ENCODE results near the gene ZHX3.

Gene ZHX3

GRCh38 chr20:41173791-41174341 is 143.7 kb downstream of the ZHX3 start:
- no peak for DNase-seq

DNA sequence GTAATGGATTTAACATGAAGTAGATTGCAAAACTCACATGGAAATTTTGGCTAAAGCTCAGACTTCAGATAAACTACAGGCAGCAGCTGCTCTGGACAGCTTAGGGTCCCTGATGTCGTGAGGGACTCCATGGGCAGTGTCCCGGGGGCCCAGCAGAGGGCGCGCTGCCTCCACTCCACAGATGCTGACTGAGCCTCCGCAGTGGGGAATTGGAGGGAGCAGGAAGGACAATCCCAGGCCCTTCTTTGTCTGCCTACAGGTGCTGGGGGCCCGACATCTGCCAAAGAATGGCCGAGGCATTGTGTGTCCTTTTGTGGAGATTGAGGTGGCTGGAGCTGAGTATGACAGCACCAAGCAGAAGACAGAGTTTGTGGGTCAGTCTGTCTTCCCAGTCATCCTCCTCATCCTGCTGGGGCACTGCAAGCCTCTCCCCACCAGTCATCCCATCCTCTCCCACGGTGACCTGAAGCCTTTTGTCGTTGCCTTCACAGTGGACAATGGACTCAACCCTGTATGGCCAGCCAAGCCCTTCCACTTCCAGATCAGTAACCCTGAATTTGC is 144.3 kb downstream of the ZHX3 start:
- peak in 54 of 56 donors; percentile 21 to 93 (median 77) for DNase-seq

DNA sequence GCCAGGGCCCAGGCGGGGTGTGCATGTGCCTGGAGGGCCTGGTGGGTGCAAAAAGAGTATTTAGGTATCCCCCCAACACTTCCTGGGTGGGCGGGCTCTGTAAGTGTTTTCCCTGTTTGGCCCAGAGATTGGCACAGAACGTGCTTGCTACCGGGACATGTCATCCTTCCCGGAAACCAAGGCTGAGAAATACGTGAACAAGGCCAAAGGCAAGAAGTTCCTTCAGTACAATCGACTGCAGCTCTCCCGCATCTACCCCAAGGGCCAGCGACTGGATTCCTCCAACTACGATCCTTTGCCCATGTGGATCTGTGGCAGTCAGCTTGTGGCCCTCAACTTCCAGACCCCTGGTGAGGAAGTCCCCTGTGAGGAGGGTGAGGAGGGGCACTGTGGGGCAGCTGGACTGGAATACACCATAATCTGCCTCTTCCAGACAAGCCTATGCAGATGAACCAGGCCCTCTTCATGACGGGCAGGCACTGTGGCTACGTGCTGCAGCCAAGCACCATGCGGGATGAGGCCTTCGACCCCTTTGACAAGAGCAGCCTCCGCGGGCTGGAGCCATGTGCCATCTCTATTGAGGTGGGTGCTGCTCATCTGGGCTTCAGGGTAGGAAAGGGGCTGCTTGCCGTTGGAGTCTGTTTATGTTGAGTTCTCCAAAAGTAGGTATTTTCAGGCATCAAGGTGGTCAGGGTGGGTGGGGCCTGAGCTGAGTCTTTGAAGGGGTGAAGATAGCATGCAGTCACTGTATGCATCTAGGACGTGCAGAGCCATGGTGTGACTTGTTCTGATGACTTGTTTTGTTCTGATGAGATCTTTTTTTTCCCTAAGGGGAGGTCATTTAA is 145.0 kb downstream of the ZHX3 start:
- DNase-seq, result peak in 3 of 56 donors; percentile 33 to 45 (median 40)

GRCh38 chr20:41171736-41172295 is 145.7 kb downstream of the ZHX3 start:
- DNase-seq, result no peak

DNA sequence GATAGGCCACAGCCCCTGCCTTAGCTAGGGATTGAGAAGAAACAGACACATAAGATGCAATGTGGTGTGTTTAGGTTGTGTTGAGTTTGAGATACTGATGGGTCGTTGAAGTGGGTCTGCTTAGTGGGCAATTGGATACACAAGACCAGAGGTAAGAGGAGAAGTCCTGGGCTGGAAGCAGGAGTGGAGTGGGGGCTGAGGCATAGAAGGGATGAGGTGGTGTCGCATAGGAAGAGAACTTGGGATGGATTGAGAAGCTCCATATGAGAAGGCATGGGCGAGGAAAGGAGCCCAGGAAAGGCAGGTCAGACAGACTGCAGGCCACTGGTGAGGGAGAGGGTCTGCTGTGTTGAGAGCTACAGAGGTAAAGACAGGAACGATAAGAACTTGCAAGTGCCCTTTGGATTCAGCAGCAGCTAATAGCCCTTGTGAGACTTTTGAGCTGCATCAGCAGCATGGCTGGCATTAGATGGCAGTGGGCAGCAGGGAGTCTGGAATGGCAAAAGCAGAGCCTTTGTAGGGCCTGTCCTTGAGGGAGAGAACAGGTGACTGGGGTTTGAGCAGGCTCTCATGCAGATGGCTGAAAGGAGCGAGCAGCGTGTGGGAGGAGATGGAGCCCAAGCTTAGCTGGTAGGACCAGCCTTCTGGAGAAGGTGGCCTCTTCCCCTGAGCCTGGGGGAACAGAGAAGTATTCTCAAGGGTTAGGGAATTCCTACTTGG is 147.0 kb downstream of the ZHX3 start:
- no peak for DNase-seq

GRCh38 chr20:41169791-41170351 is 147.7 kb downstream of the ZHX3 start:
- DNase-seq, result no peak

DNA sequence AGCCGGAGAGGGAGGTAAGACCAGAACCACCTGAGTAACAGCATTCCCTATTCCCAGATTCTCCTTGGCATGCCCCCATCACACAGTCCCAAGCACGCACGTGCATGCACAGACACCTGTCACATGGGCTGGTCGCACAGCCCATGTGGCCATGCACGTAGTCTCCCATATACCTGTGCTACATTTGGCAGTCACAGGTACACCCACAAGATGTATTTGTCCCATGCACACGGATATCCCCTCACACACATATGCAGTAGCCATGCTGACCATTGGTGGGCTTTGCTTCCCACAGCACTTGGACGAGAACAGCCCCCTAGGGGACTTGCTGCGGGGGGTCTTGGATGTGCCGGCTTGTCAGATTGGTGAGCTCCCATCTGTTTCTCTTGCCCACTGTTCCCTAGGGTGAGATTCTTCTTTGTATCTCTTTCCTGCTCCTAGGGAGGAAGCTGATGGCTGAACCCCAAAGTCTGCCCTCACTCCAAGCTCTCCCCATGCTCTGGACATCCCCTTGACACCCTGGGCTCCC is 148.3 kb downstream of the ZHX3 start:
- no peak for DNase-seq

DNA sequence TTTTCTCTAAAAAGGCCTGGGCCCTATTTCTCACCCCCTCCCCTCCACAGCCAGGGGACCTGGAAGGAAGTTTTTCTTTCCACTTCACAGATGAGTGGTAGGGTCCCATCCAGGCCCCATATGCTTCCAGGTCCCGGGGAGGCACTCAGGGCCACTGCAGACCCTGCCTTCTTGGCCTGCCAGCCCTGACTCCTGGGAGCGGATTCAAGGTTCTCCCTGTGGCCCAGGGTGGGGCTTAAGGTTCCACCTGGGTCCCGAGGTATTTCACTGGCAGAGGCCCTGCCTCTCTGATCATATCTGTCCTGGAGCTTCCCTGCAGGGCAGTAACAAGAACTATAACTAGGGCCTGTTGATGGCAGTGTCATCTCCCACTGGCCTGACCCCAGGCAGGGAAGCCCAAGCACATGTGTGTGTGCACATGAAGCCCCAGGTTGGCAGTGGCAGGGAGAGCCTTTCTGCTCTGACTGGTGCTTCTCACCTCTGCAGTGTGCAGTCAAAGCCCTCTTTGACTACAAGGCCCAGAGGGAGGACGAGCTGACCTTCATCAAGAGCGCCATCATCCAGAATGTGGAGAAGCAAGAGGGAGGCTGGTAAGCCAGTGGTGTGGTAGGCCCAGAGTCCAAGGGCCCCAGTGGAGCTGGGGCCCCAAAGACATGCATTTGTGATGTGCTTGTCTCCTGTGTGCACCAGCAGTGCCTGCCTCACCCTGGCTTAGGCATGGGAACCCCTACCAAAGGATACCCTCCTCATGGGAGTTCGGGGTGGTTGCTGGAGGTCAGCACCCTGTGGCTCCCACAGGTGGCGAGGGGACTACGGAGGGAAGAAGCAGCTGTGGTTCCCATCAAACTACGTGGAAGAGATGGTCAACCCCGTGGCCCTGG is 149.0 kb downstream of the ZHX3 start:
- no peak for DNase-seq

DNA sequence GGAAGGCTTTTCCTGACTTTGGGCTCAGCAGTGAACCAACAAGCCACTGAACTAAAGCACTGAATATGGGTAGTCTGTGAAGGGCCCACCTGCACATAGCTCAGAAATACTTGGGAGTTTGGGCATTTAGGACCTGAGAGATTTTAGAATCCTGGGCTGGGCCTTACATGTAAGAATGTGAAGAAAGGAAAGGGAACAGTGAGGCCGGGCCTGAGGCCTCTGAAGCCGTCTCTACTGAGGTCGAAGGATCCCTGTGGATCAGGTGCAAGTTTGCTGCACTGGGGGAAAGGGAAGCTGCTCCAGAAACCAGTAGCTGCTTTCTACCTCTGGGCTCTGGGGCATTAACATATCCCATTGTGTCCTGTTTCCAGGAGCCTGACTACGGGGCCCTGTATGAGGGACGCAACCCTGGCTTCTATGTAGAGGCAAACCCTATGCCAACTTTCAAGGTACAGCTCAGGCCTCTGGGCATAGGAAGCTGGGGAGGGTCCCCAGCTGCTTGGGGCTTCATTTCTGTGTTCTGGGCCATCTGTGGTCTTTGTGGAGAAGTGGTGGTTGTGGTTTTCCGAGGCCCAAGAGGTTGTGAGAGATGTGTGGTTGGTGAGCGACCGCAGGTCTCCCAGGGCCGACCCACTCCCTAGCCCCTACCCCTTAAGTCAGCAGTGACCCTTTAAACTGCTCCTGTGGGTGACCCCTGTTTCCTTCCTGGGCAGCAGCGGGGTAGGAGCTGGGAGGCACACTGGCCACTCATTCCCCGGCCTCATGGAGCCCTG is 149.9 kb downstream of the ZHX3 start:
- DNase-seq, result no peak

GRCh38 chr20:41167118-41167470 is 150.4 kb downstream of the ZHX3 start:
- no peak for DNase-seq

DNA sequence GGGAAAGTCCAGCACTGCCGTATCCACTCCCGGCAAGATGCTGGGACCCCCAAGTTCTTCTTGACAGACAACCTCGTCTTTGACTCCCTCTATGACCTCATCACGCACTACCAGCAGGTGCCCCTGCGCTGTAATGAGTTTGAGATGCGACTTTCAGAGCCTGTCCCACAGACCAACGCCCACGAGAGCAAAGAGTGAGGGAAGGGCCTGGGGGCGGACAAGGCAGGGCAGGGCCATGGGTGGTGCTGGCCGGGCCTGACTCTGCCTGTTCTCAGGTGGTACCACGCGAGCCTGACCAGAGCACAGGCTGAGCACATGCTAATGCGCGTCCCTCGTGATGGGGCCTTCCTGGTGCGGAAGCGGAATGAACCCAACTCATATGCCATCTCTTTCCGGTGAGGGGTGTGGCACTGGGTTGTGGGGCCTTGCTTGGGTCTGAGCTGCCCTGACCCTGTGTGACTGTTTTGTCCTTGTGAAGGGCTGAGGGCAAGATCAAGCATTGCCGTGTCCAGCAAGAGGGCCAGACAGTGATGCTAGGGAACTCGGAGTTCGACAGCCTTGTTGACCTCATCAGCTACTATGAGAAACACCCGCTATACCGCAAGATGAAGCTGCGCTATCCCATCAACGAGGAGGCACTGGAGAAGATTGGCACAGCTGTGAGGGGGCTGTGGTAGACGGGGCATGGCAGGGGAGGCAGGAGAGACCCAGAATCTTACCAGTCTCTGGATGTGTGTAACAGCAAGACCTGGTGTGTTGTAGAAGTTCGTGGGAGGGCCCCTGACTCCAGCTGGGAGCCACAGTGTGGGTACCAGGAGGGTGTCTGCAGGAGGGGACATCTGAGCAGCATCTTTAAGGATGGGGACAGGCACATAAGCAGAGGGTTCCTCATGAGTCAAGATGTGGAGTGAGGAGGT is 151.1 kb downstream of the ZHX3 start:
- no peak for DNase-seq

GRCh38 chr20:41165001-41165882 is 152.3 kb downstream of the ZHX3 start:
- DNase-seq, result no peak

DNA sequence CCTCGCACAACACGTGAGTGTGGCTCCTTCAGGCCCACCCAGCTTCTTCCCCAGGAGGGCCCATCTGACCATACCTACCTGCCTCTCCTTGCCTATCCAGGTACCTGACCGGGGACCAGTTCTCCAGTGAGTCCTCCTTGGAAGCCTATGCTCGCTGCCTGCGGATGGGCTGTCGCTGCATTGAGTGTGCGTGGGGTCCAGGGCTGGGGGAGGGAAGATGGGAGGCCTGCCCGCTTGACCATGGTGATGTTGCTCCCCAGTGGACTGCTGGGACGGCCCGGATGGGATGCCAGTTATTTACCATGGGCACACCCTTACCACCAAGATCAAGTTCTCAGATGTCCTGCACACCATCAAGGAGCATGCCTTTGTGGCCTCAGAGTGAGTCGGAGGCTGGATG is 153.7 kb downstream of the ZHX3 start:
- no peak for DNase-seq

DNA sequence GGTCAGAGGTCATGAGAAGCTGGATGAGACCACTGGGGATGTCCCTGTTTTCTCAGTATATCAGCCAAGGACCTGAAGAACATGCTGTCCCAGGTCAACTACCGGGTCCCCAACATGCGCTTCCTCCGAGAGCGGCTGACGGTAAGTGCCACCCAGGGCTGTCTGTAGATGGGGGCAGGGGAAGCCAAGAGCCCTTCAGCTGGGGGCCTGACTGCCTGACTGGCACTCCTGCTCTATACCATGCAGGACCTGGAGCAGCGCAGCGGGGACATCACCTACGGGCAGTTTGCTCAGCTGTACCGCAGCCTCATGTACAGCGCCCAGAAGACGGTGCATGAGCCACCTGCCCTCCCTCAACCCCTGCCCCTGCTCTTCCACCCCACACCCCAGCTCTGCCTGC is 155.1 kb downstream of the ZHX3 start:
- DNase-seq, result no peak

DNA sequence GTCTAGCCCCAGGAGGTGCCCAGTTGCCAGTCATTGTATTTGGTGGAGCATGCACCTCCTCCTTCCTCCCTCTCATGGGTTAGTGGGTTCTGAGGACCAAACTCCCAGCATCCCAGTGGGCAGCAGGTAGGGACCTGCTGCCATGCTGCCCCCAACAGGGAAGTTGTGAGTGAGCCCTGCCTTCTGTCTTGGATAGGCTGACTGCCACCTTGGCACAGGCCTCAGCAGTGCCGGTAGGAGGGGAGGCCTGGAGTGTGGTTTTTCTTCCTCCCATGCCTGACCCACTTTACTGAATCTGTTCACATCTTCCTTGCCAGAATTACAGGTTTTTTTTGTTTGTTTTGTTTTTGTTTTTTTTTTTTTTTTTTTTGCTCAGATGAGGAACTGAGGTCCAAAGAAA is 155.6 kb downstream of the ZHX3 start:
- DNase-seq, result peak in 6 of 56 donors; percentile 8 to 34 (median 21)

GRCh38 chr20:41160686-41161085 is 156.8 kb downstream of the ZHX3 start:
- no peak for DNase-seq

DNA sequence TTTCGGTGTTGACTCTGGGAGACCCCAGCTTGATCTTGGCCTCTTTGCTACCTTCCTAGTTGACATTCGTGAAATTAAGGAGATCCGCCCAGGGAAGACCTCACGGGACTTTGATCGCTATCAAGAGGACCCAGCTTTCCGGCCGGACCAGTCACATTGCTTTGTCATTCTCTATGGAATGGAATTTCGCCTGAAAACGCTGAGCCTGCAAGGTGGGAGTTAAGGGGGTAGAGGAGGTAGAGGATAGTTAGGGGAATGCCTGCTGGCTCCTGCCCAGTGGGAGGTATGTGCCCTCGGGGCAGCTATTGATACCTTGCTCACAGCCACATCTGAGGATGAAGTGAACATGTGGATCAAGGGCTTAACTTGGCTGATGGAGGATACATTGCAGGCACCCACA is 158.0 kb downstream of the ZHX3 start:
- DNase-seq, result no peak
